IMR-90 (cell line): ENCODE measurements around the gene OSBPL9.

Experiments used
- POLR2A ChIP-seq: IDR thresholded peaks from 2 replicates; pipeline ENCODE4 v1.6.1; 2012; ENCODE audit warnings: mild to moderate bottlenecking, low read depth, low read length
- TF ChIP-seq, protein P1 (sequence below): conservative IDR thresholded peaks from 2 replicates; pipeline ENCODE4 v1.5.1; 2012; ENCODE audit warnings: mild to moderate bottlenecking, low read depth, low read length, improper control_type of control experiment

DNA sequence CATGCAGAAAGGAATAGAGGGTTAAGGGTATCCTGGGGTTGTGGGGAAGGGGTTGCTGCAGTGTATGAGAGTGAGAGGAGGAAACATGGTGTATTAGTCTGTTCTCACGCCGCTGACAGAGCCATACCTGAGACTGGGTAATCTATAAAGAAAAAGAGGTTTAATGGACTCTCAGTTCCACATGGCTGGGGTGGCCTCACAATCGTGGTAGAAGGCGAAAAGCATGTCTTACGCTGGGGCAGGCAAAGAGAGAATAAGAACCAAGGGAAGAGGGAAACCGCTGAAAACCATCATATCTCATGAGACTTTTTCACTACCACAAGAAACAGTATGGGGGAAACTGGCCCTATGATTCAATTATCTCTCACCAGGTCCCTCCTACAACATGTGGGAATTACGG, 17.7 kb downstream of the OSBPL9 start:
- no peak for TF ChIP-seq POLR2A
- TF ChIP-seq, protein P1, sequence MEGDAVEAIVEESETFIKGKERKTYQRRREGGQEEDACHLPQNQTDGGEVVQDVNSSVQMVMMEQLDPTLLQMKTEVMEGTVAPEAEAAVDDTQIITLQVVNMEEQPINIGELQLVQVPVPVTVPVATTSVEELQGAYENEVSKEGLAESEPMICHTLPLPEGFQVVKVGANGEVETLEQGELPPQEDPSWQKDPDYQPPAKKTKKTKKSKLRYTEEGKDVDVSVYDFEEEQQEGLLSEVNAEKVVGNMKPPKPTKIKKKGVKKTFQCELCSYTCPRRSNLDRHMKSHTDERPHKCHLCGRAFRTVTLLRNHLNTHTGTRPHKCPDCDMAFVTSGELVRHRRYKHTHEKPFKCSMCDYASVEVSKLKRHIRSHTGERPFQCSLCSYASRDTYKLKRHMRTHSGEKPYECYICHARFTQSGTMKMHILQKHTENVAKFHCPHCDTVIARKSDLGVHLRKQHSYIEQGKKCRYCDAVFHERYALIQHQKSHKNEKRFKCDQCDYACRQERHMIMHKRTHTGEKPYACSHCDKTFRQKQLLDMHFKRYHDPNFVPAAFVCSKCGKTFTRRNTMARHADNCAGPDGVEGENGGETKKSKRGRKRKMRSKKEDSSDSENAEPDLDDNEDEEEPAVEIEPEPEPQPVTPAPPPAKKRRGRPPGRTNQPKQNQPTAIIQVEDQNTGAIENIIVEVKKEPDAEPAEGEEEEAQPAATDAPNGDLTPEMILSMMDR = no peak
